ENCODE data around the gene NRG4. TPM values are rescaled to one million over a fixed set of nuclear protein-coding genes. Genes with fewer than 3 reads are reported as not detected.

Gene NRG4
- polyA plus RNA-seq, 1 donor from 2014 or later, result not detected

Other genes with a start within 250 kb of the NRG4 start
- gene UBE2Q2, start 169.0 kb downstream of the NRG4 start, polyA plus RNA-seq, result 21.4 TPM
- gene FBXO22, start 108.5 kb downstream of the NRG4 start, polyA plus RNA-seq, result 15.5 TPM
- 0.20 TPM for gene TMEM266, start 47.6 kb upstream of the NRG4 start, polyA plus RNA-seq